GM19035 (cell line): ENCODE data around the gene KCNQ1.

Experiments
- ATAC-seq: cut with Tn5 transposase; IDR thresholded peaks from one replicate; pipeline ENCODE4 v1.9.1; 2021; ENCODE audit not compliant: unreplicated experiment

KCNQ1 gene

DNA sequence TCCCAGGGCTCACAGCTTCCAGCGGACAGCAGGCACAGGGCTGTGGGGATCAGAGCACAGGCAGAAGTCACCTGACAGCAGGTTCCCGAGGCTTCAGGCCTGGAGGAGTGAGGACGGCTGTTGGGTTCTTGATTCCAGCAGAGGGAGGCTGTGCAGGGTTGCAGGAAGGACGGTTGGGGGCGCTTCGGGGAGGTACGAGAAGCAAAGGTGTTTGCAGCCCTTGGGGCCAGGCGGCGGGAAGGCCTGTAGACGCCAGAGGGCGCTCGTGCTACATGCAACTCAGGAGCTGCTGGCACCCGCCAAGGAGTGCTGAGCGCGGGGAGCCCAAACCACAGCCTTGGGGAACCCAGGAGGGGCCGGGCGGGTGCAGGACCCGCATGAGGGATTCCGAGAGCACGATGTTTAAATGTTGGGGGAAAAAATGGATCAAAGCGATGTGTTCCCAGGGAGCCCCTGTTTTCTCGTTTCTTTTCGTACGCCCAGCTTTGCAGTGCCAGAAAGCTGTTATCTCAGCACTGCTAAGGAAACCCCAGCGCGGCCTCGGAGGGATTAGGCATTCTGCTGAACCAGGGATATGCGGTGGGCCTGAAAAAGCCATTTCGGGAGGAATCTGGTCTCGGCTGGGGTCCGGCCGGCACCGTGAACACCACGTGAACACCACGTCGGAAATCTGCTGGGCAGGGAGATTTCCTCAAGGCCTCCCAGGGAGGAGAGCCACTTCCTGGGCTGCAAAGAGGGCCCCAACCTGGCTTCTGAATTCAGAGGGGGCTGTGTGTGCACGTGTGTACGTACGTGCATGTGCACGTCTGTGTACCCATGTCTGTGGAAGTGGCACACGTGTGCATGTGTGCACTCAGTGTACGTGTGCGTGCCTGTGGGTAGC lies 88.1 kb downstream of the KCNQ1 start:
- peak; percentile 70 for ATAC-seq

DNA sequence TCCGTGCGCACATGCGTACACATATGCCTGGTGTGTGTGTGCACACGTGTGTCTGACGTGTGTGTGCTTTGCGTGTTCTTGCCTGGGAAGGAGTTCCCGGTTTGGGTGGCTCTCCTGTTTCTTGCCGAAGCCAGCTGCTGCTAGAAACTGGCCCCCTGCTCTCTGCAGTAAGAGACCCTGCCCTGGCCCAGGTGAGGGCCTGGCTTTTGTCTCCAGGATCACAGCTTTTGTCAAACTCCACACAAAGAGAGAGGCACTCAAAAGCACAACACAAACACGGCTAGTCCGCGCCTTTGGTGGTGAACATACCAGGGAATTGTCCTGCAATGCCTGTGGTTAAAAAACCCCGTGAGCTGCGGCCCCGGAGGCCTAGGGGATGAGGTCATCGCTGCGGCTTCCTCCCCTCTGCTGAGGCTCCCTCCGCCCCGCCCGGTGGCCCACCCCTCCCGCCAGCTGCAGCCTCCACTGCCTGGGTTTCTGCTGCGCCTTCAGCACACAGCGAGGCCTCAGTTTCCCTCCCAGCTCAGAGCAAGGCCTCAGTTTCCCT lies 88.9 kb downstream of the KCNQ1 start:
- ATAC-seq: no peak

DNA sequence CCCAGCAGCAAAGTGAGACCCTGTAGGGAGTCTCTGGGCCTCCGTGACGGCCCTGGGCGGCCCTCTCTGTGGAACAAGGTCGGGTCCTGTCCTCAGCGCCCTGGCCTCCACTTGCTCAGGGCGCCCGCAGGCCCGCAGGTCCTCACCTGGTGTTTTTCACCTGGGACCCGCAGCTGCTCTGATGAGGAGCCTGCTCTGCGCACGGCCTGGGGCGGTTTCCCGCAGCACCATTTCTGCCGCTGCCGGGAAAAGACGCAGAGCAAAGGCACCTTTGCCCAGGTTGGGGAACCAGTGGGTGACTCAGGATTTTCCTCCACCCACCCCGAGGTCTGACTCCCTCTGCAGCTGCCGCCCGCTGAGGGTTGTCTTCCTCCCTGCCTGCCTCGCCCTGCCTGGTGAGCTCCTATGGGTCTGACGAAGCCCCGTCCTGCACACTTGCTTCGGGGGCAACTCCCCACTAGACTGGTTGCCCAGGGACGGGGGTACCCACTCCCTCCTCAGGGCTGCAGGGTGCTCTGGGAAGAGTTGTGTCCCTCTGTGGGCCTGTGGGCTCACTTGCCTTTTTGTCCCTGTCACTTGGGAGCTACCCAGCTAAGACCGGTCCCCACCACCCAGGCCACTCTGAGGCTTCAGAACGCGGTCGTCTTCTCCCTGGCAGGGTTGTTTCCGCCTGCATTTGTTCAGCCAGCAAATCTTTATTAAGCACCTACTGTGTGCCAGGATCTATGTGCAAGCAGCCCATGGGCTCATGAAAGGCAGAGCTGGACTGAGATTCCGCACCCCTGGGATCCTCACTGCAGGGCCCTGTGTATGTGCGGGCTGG lies 89.5 kb downstream of the KCNQ1 start:
- no peak for ATAC-seq

DNA sequence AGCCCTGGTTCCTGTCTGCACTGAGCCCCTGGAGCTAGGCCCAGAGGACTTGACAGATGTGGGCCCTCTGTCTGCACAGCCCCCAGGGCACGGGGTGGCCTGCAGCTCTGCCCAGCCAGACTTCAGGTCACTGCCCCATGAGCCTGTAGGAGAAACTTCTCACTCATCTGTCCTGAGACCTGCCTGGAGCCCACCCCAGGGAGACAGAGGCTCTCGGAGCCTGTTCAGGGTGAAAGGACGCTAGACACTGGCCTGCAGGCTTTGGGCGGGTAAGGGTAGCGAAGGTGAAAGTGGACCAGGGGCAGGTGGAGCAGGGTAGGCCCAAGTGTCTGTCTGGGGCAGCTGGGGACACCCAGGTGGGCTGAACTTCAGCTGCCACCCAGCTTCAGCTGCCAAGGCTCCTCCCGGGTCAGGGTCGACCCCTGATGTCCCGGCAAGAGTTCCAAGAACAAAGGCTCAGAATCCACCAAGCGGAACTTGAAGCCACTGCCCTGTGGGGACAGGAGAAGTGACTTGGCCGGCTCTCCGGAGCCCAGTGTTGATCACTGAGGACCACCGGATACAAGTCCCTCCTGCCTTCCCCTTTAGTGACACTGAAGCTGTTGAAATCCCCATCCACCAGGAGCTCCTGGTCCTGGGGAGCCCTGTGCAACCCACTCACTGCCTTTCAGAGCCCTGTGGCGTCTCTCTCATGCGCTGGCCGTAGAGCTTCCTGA lies 90.3 kb downstream of the KCNQ1 start:
- no peak for ATAC-seq

DNA sequence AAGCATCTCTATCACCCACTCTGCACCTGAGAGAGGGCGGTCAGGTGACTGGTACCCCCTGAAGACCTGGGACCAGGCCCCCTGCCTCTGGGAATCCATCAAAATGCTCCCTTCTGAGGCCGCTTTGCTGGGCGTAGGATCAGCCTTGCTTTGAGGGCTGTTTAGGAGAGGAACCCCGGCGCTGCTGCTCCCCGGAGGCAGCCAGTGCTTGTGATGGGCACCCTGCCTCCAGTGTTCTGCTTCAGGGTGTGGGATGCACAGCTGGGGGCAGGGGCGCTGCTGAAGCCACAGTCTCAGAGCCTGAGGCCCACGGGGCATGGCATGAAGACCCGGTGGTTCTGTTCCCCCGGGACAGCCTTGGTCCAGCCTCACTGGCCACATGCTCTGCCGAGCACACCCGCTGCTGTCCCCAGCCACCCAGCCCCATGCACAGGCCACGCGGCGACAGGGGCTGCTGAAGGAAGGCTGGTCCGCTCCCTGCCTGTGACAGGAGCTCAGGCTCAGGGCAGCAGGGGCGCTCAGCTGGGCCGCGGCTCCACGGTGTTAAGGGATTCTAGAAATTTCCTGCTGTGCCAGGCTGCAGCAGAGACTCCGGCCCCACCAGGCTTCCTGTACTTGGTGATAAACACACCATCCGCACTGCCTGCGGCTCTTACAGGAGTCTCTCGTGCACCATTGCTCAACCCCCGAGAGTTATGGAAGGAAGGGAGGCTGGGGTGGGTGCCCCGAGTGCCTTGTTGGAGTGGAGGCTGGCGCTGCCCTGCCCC lies 91.0 kb downstream of the KCNQ1 start:
- no peak for ATAC-seq

DNA sequence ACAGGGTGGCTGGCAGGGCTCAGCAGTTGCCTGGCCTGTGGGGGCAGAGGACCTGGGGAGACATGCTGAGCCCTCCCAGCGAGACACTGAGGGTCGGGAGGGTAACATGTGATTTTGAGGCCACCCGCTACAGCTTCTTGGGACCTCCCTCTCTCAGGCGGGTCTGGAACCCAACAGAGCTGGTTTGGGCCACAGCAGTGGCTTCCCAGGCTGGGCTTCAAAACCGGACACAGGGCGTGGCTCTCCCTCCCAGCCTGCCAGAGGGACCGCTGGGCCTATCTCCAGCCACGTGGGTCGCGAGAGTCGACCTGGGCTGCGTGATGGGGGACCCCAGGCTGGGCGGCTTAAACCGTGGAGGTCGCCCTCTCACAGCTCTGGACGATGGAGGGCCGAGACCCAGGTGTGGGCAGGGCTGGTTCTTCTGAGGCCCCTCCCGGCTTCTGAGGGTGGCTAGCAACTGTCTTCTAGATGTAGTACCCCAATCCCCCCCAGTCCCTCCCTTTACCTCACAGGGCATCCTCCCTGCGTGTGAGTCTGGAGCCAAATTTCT lies 91.7 kb downstream of the KCNQ1 start:
- no peak for ATAC-seq

DNA sequence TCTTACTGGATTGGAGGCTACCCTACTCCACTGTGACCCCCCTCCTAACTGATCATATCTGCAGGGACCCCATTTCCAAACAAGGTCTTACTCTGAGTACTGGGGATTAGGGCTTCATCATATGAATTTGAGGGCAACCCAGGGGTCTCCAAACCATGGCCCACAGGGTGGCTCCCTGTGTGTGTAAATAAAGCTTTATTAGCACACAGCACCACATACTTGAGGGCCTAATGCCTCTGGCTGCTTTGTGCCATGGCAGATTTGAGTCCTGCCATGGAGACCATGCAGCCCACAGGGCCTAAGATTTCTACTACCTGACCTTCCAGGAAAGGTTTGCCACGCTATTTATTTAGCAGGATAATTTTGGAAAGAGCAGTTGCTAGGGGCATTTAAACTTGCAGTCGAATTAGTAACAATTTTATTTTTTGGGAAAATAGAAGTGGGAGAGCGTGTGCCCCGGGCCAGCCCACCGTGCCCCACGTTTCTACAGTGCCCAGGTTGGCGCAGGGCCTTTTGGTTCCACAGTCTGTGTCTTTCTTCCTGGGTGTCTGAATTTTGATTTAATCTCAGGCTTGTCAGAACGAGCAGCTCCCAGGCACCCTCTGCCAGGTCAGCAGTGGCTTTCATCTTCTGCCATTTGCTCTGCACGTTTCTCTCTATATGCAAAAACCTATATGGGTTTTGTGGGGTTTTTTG lies 92.3 kb downstream of the KCNQ1 start:
- no peak for ATAC-seq

DNA sequence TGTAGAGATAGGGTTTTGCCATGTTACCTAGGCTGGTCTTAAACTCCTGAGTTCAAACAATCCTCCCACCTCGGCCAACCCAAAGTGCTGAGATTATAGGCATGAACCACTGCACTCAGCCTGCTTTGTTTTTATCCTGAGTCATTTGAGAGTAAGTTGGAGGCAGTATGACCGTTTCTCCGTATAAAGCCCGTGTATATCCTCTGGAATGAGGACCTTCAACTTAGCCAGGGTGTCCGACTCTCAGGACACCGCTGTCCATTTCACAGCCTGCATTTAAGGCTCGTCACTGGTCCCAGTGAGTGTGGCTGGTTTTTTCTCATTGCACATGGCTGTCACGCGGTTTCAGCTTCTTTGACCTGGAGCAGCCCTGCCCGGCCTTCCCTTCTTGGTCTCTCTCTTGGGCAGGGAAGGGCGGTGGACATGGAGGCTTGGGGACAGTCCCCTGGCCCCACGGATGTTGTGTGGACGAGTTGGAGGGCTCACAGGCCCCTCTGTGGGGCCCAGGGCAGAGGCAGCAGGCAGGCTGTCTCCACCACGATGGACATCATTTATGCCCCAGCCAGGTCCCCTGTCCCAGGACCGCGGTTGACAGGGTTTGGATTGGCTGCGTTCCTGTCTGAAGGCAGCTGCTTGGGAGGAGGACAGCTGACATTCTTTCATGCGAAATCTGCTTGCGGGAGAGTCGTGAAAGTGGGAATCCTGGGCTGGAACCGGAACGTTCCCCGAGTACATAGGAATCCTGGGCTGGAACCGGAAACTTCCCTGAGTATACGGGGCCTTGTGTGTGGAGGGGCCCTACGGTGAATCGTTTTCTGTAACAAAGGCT lies 93.3 kb downstream of the KCNQ1 start:
- no peak for ATAC-seq

DNA sequence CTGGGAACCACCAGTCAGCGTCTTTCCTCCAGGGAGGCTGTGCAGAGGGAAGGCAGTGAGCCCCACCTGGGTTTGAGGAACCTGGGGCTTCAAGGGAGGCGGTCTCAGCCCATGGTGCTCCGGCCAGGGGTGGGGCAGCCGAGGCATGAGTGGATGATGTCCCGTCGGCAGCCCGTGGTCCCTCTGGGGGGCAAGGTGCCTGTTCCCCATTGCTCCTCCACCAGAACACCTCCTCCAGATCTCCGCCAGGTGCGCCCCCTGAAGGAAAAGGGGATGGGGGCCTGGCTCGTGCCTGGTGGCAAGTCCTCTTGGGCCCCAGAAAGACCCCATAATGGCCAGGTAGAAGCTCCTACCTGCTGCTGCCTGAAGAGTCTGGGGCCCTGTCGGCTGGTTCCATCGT lies 94.1 kb downstream of the KCNQ1 start:
- no peak for ATAC-seq

DNA sequence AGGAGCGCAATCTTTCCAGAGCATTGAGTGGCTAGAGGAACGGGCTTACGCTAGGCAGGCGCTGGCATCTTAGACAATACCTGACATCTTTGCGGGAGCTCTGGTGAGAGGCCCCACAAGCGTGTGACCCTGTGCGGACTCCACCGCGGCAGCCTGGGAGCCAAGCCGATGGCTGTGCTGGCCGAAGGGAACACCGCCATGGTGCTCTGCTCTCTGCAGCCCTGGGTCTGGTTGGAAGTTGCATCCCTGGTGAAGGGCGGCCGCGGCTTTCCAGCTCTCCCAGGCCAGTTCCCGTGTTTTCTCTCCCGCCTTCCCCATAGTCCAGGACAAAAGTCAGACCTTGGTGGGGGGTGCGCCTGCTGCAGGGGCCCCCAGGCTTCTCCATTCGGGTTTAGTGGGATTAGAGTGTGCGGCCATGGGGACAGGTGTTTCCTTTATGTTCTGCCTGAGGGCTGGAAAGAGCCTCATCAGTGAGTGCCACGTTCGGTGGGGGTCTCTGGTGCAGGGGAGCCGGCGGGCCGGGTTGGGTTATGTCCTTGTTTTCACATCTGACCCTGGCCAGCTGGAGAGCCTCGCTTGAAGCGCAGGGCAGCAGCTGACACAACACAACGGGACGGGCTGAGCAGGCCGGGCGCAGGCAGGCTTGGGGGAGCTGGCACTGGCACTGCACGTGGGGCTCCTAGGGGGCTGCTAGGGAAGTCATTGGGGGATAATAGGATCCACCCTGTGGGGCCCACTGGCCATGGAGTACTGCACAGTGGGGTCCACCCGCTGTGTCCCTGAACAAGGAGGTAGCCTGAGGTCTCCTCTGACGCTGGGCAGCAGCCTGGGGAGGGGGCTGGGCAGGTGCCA lies 94.8 kb downstream of the KCNQ1 start:
- ATAC-seq: no peak

DNA sequence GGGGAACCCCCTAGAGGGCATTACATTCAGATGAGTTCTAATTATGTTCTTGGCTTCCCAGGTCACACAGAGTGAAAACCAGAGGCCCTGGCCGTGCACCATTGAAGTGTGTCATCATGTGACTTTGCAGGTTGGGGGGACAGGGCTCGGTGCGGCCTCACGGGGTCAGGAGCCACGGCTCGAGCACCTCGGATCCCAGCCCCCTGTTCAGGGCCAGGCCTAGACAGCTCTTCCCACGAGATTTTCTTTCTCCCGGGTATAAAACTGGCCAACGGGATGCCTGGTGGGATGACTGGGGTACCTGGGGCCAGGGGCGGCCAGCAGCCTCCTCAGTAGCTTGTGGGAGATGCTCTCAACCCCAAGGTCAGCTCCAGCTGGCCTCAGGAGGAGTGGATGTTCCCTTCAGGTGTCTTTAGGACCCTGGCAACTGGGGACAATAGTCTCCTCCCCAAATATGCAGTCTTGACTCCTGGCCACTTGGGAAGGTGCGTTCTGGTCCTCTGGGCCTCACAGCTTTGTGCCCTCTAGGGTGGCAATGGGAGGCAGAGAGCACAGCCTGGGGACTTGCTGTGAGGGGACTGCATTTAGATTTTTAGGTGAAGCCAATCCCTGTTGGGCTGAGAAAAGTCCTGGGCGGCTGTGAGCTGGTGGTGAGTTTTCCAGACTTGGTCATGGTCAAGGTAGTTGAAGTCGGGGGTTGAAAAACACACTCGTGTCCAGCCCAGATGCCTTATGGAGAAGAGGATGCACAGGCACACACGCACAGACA lies 95.6 kb downstream of the KCNQ1 start:
- ATAC-seq: no peak

DNA sequence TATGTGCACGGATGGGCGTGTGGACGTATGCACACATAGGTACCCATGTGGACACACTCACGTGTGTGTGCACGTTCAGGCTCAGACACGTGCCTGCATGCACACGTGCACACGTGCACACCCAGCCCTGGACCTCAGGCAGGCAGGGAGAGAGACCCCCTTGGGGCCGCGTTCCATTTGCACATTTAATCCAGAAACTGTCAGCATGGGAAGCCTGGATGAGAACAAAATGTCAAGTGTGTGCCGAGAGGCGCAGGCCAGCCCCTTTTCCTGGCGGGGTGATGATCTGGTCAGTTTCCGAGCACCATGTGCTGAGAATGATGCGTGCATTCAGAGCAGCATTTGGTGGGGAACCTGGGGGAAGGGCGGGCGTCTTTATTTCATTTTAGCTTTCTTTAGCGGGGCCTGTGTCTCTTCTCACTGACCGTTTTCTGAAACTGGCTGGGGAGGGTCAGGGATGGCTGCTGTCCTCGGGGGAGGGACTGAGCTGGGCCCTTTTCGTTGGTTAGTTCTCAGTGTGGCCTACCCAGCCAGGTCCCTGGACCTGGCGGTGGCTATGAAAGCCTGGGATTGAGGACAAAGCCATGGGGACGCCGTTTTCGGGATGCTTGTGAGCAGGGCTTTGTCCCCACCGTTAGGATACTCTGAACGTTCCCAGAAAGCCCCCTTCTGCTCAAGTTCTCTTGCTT lies 96.3 kb downstream of the KCNQ1 start:
- no peak for ATAC-seq

DNA sequence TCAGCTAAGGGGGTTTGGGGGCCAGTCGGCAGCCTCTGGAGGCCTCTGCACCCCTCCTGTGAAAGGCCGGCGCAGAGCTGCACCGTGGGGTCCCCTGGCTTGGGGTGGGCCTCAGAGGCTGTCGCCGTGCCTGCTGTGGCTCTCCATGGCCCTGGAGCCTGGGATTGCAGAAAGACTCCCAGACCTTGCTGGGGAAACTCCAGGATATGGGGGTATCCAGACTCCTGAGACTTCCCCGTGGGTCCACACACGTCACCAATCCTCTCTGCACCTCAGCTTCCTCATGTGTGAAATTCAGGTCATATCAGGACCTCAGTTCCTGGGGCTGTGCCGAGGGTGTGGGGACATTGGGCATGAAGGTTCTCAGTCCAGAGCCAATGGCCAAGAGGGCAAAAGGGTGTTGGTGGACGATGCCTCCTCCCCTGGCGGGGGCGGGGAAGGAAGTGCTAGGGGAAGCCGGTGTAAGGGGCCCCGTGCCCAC lies 97.1 kb downstream of the KCNQ1 start:
- no peak for ATAC-seq

DNA sequence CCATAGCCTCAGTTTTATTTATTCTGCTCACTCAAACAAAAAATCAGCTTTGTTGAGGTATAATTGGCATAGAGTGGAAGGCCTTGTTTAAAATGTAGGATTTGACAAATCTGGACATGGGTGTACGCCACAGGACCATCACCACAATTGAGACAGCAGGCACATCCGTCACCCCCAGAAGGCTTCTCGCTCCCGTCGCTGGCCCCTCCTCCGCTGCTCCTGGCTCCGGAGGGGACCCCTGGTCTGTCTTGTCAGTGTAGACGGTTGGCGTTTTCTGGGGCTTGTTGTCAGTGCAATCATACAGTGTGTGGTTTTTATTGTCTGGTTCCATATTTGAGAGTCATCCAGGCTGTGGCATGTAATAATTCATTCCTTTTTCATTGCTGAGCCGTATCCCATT lies 97.6 kb downstream of the KCNQ1 start:
- no peak for ATAC-seq

DNA sequence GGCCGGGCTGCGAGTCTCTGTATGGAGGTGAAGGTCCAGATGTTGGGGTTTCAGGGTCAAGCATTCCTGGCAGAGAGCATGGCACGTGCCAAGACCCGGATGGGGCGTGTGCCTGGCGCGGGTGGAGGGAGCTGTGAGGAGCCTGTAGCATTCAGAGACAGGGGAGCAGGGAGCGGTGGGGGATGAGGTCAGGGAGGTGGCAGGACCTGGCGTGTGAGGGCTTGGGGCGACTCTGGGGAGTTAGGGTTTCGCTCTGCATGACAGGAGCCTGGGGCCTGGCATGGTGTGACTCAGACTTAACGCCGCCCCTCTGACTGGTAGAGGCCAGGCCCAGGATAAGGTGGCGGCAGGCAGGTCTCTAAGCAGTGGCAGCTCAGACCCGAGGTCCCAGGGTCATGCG lies 103.0 kb downstream of the KCNQ1 start:
- no peak for ATAC-seq

DNA sequence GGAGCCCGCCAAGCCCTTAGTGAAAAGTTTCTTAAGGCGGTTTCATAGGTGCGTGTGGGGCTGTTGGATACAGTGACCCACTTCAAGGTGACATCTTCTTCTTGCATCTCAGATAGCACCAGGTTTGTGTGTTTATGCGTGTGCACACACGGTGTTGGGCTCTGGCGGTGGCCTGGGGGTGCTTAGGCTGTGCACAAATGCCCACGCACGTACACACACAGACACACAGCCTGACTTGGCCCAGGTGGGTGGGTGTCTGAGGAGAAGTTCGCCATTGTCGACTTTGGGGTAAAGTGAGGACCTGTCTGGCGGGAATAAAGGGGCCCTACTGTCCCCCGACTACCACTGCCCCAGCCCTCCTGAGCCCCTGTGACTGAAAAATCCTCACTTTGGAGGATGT lies 103.8 kb downstream of the KCNQ1 start:
- no peak for ATAC-seq
